ENCODE results near the gene PARL.

DNA sequence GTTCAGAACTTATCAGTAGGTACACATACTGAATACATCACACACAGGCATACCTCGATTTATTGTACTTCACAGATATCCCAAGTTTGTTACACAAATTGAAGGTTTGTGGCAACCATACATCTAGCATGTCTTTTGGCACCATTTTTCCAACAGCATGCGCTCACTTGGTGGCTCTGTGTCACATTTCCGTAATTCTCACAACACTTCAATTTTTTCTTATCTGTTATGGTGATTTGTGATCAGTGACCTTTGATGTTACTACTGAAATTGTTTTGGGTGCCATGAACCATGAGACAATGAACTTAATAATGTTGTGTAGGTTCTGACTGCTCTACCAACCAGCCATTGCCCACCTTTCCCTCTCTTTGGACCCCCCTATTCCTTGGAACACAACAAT lies 10.8 kb downstream of the PARL start:
- no peak for TF ChIP-seq EZH2phosphoT487 (IDR thresholded peaks at IDR 0.05; ENCODE audit: borderline replicate concordance)
- TF ChIP-seq, protein P1, sequence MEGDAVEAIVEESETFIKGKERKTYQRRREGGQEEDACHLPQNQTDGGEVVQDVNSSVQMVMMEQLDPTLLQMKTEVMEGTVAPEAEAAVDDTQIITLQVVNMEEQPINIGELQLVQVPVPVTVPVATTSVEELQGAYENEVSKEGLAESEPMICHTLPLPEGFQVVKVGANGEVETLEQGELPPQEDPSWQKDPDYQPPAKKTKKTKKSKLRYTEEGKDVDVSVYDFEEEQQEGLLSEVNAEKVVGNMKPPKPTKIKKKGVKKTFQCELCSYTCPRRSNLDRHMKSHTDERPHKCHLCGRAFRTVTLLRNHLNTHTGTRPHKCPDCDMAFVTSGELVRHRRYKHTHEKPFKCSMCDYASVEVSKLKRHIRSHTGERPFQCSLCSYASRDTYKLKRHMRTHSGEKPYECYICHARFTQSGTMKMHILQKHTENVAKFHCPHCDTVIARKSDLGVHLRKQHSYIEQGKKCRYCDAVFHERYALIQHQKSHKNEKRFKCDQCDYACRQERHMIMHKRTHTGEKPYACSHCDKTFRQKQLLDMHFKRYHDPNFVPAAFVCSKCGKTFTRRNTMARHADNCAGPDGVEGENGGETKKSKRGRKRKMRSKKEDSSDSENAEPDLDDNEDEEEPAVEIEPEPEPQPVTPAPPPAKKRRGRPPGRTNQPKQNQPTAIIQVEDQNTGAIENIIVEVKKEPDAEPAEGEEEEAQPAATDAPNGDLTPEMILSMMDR (conservative IDR thresholded peaks at IDR 0.05; ENCODE audit: low read length): no peak
